HEK293 (cell line): Measurements from ENCODE around the gene TTC9.

Experiments used
- CTCF ChIP-seq: fragments of 450-650 bp; formaldehyde crosslinking; IDR thresholded peaks from 2 replicates; pipeline ENCODE4 v1.5.1; 2016; ENCODE audit warnings: missing biosample characterization, missing genetic modification characterization
- TRIM28 ChIP-seq: IDR thresholded peaks from 2 replicates; pipeline ENCODE4 v1.6.1; 2011; ENCODE audit warnings: low read length, control low read depth, borderline replicate concordance
- ZNF148 ChIP-seq: fragments of 450-650 bp; formaldehyde crosslinking; IDR thresholded peaks from 2 replicates; pipeline ENCODE4 v1.5.0; 2017; ENCODE audit warnings: missing biosample characterization, missing genetic modification characterization, borderline replicate concordance
- ZNF24 ChIP-seq: fragments of 450-650 bp; formaldehyde crosslinking; IDR thresholded peaks from 2 replicates; pipeline ENCODE4 v1.5.1; 2016; ENCODE audit warnings: missing biosample characterization, missing genetic modification characterization
- ZNF560 ChIP-seq: fragments of 450-650 bp; formaldehyde crosslinking; IDR thresholded peaks from 2 replicates; pipeline ENCODE4 v1.5.1; 2017; ENCODE audit warnings: missing biosample characterization, missing genetic modification characterization, borderline replicate concordance
- ZNF776 ChIP-seq: fragments of 450-650 bp; formaldehyde crosslinking; IDR thresholded peaks from 2 replicates; pipeline ENCODE4 v1.5.0; 2017; ENCODE audit warnings: missing biosample characterization, missing genetic modification characterization, borderline replicate concordance
- ZNF792 ChIP-seq: fragments of 450-650 bp; formaldehyde crosslinking; IDR thresholded peaks from 2 replicates; pipeline ENCODE4 v1.5.1; 2016; ENCODE audit warnings: missing biosample characterization, missing genetic modification characterization
- TF ChIP-seq, protein P1 (sequence below): fragments of 450-650 bp; formaldehyde crosslinking; IDR thresholded peaks from 2 replicates; pipeline ENCODE4 v1.5.1; 2017; ENCODE audit warnings: missing biosample characterization, missing genetic modification characterization
- TF ChIP-seq, protein P2 (sequence below): fragments of 450-650 bp; IDR thresholded peaks from 2 replicates; pipeline ENCODE4 v1.5.1; 2018; ENCODE audit warnings: missing biosample characterization, mild to moderate bottlenecking, missing genetic modification characterization

- TF ChIP-seq CTCF, result no peak
- TF ChIP-seq ZNF560, result no peak
- TF ChIP-seq ZNF148, result no peak
- TF ChIP-seq, protein P1, sequence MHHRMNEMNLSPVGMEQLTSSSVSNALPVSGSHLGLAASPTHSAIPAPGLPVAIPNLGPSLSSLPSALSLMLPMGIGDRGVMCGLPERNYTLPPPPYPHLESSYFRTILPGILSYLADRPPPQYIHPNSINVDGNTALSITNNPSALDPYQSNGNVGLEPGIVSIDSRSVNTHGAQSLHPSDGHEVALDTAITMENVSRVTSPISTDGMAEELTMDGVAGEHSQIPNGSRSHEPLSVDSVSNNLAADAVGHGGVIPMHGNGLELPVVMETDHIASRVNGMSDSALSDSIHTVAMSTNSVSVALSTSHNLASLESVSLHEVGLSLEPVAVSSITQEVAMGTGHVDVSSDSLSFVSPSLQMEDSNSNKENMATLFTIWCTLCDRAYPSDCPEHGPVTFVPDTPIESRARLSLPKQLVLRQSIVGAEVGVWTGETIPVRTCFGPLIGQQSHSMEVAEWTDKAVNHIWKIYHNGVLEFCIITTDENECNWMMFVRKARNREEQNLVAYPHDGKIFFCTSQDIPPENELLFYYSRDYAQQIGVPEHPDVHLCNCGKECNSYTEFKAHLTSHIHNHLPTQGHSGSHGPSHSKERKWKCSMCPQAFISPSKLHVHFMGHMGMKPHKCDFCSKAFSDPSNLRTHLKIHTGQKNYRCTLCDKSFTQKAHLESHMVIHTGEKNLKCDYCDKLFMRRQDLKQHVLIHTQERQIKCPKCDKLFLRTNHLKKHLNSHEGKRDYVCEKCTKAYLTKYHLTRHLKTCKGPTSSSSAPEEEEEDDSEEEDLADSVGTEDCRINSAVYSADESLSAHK (tag by site-specific recombination), result no peak
- TF ChIP-seq, protein P2, sequence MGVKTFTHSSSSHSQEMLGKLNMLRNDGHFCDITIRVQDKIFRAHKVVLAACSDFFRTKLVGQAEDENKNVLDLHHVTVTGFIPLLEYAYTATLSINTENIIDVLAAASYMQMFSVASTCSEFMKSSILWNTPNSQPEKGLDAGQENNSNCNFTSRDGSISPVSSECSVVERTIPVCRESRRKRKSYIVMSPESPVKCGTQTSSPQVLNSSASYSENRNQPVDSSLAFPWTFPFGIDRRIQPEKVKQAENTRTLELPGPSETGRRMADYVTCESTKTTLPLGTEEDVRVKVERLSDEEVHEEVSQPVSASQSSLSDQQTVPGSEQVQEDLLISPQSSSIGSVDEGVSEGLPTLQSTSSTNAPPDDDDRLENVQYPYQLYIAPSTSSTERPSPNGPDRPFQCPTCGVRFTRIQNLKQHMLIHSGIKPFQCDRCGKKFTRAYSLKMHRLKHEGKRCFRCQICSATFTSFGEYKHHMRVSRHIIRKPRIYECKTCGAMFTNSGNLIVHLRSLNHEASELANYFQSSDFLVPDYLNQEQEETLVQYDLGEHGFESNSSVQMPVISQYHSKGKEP (tag by site-specific recombination), result no peak
- no peak for TF ChIP-seq ZNF24 (tag by site-specific recombination)
- TF ChIP-seq TRIM28, result no peak
- no peak for TF ChIP-seq ZNF776 (tag by site-specific recombination)
- no peak for TF ChIP-seq ZNF792
Measured at GRCh38 chr14:70594461-70594860, 47.3 kb upstream of the TTC9 start.
